Activated CD8-positive, alpha-beta memory T cell treated with anti-CD3 and anti-CD28 coated beads for 4 hours (primary cell): ENCODE measurements around the gene TRPM2.

Experiments
- DNase-seq, 2 donors: peaks; one replicate each; pipeline ENCODE4 v3.0.0-alpha.2; 2020; ENCODE audit warnings: low read depth in 2 of 2

The TRPM2 gene

GRCh38 chr21:44444286-44444931, 91.0 kb downstream of the TRPM2 start:
- DNase-seq = no peak

- DNase-seq = no peak
These were observed 91.9 kb downstream of the TRPM2 start for GRCh38 chr21:44445145-44445812.

GRCh38 chr21:44448651-44449131, 95.3 kb downstream of the TRPM2 start:
- no peak for DNase-seq

- no peak for DNase-seq
These were observed 96.3 kb downstream of the TRPM2 start for GRCh38 chr21:44449473-44450363.

- no peak for DNase-seq
These were observed 97.0 kb downstream of the TRPM2 start for GRCh38 chr21:44450402-44450801.

GRCh38 chr21:44450999-44451398, 97.6 kb downstream of the TRPM2 start:
- DNase-seq = no peak

- no peak for DNase-seq
These were observed 99.7 kb downstream of the TRPM2 start for GRCh38 chr21:44453120-44453519.

- DNase-seq = no peak
These were observed 100.6 kb downstream of the TRPM2 start for GRCh38 chr21:44454058-44454457.

GRCh38 chr21:44454747-44455523, 101.5 kb downstream of the TRPM2 start, which contains the start of gene LRRC3:
LRRC3 (plus strand) TSS chr21:44455510; CDS start chr21:44456645, 1,135 bp downstream.
- peak; percentile 51 to 71 for DNase-seq

- no peak for DNase-seq
These were observed 102.2 kb downstream of the TRPM2 start for GRCh38 chr21:44455524-44456213.

- DNase-seq = no peak
These were observed 102.9 kb downstream of the TRPM2 start for GRCh38 chr21:44456214-44456914.

GRCh38 chr21:44456915-44457736, 103.7 kb downstream of the TRPM2 start:
- DNase-seq = no peak

- DNase-seq = no peak
These were observed 105.7 kb downstream of the TRPM2 start for GRCh38 chr21:44458971-44459711.

GRCh38 chr21:44459712-44460440, 106.5 kb downstream of the TRPM2 start:
- DNase-seq = no peak

GRCh38 chr21:44460441-44460755, 107.0 kb downstream of the TRPM2 start:
- no peak for DNase-seq

- no peak for DNase-seq
These were observed 107.6 kb downstream of the TRPM2 start for GRCh38 chr21:44461005-44461404.

GRCh38 chr21:44461464-44462001, 108.1 kb downstream of the TRPM2 start:
- no peak for DNase-seq
